ENCODE data around the gene SMIM20. TPM values are rescaled to one million over a fixed set of nuclear protein-coding genes. Genes with fewer than 3 reads are reported as not detected.

Gene SMIM20
- total and polyA plus RNA-seq, 4 donors: 11.1 to 25.0 (median 20.4) TPM

- Histone ChIP-seq H3K27ac (ENCODE audit: low read depth in 1 of 2, low read length in 2 of 2) (no peak overlapping the region), H3K27me3 (ENCODE audit: control insufficient read depth in 4 of 4, insufficient read depth in 4 of 4, low read length in 3 of 4) (peaks cover 0 to under 1% (median 0%) of the 10 kb centered on the region in 4 donors), H3K36me3 (ENCODE audit: control insufficient read depth in 4 of 4, insufficient read depth in 3 of 4, low read depth in 1 of 4, low read length in 3 of 4) (no peaks in the 10 kb centered on the region), H3K4me1 (ENCODE audit: control insufficient read depth in 4 of 4, insufficient read depth in 4 of 4, low read length in 3 of 4) (no peaks in the 10 kb centered on the region), H3K9me3 (ENCODE audit: control insufficient read depth in 4 of 4, low read length in 3 of 4) (no peaks in the 10 kb centered on the region), H3K9ac (ENCODE audit: low read depth in 1 of 2, low read length in 2 of 2) (no peak overlapping the region), H3K4me3 (ENCODE audit: low read depth in 1 of 3, low read length in 3 of 3) (no peak overlapping the region)
- 87% methylated on average over 3 of the region's 3 CpGs for WGBS
- DNase-seq (ENCODE audit: low spot score): no peak
- TF ChIP-seq, protein P1, sequence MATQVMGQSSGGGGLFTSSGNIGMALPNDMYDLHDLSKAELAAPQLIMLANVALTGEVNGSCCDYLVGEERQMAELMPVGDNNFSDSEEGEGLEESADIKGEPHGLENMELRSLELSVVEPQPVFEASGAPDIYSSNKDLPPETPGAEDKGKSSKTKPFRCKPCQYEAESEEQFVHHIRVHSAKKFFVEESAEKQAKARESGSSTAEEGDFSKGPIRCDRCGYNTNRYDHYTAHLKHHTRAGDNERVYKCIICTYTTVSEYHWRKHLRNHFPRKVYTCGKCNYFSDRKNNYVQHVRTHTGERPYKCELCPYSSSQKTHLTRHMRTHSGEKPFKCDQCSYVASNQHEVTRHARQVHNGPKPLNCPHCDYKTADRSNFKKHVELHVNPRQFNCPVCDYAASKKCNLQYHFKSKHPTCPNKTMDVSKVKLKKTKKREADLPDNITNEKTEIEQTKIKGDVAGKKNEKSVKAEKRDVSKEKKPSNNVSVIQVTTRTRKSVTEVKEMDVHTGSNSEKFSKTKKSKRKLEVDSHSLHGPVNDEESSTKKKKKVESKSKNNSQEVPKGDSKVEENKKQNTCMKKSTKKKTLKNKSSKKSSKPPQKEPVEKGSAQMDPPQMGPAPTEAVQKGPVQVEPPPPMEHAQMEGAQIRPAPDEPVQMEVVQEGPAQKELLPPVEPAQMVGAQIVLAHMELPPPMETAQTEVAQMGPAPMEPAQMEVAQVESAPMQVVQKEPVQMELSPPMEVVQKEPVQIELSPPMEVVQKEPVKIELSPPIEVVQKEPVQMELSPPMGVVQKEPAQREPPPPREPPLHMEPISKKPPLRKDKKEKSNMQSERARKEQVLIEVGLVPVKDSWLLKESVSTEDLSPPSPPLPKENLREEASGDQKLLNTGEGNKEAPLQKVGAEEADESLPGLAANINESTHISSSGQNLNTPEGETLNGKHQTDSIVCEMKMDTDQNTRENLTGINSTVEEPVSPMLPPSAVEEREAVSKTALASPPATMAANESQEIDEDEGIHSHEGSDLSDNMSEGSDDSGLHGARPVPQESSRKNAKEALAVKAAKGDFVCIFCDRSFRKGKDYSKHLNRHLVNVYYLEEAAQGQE (IDR thresholded peaks at IDR 0.05): no peak
- TF ChIP-seq, protein P2, sequence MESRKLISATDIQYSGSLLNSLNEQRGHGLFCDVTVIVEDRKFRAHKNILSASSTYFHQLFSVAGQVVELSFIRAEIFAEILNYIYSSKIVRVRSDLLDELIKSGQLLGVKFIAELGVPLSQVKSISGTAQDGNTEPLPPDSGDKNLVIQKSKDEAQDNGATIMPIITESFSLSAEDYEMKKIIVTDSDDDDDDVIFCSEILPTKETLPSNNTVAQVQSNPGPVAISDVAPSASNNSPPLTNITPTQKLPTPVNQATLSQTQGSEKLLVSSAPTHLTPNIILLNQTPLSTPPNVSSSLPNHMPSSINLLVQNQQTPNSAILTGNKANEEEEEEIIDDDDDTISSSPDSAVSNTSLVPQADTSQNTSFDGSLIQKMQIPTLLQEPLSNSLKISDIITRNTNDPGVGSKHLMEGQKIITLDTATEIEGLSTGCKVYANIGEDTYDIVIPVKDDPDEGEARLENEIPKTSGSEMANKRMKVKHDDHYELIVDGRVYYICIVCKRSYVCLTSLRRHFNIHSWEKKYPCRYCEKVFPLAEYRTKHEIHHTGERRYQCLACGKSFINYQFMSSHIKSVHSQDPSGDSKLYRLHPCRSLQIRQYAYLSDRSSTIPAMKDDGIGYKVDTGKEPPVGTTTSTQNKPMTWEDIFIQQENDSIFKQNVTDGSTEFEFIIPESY (IDR thresholded peaks at IDR 0.05): no peak
These were observed 27.6 kb downstream of the SMIM20 start for GRCh38 chr4:25941457-25942221.

DNA sequence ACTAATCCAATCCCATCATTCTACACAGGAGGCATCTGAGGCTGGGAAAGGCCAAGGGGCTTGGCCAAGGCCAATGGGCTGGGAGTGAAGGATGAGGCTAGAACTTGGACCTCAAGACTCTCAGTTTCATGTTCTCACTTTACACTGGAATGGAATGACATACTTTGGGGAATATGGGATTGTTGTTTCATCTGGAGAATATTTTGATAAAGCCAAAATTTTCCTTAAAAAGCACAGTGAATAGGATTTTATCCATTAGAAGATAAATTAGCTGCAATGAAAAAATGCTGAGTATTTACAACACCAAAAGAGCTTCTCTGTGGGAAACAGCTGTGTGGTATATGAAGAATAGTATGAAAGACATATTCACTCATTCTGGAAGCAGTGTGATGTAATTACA is 29.3 kb downstream of the SMIM20 start:
- Histone ChIP-seq H3K4me1 (ENCODE audit: control insufficient read depth in 4 of 4, insufficient read depth in 4 of 4, low read length in 3 of 4) (no peaks in the 10 kb centered on the region), H3K27ac (ENCODE audit: low read depth in 1 of 2, low read length in 2 of 2) (no peak overlapping the region), H3K4me3 (ENCODE audit: low read depth in 1 of 3, low read length in 3 of 3) (no peak overlapping the region), H3K9me3 (ENCODE audit: control insufficient read depth in 4 of 4, low read length in 3 of 4) (no peaks in the 10 kb centered on the region), H3K36me3 (ENCODE audit: control insufficient read depth in 4 of 4, insufficient read depth in 3 of 4, low read depth in 1 of 4, low read length in 3 of 4) (no peaks in the 10 kb centered on the region), H3K9ac (ENCODE audit: low read depth in 1 of 2, low read length in 2 of 2) (no peak overlapping the region), H3K27me3 (ENCODE audit: control insufficient read depth in 4 of 4, insufficient read depth in 4 of 4, low read length in 3 of 4) (no peaks in the 10 kb centered on the region)
- no peak for TF ChIP-seq FOXA2 (IDR thresholded peaks at IDR 0.05)
- TF ChIP-seq FOXA1 (IDR thresholded peaks at IDR 0.05): no peak
- no peak for TF ChIP-seq HNF4G (IDR thresholded peaks at IDR 0.05)
- no peak for TF ChIP-seq SP1 (IDR thresholded peaks at IDR 0.05)
- no peak for DNase-seq (ENCODE audit: low spot score)

DNA sequence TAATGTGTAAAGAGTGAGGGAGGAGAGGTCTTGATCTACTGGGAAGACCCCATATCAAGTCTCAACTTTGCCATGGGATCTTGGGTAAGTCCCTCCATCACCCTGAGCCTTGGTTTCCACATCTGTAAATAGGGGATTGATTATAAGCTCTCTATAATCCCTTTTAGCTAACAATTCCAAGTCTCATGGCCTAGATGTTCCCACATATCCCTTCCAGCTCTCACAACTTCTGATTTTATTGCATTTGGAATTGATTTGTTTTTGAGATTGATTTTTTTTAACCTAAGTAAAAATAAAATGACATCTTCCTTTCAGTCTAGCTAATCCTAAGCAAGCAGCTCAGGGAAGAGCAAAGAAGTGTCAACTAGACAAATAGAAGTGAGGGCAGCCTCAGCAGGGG is 29.8 kb downstream of the SMIM20 start:
- no peak overlapping the region for H3K9ac ChIP-seq (ENCODE audit: low read depth in 1 of 2, low read length in 2 of 2)
- no peak overlapping the region for H3K27ac ChIP-seq (ENCODE audit: low read depth in 1 of 2, low read length in 2 of 2)
- no peaks in the 10 kb centered on the region for H3K4me1 ChIP-seq (ENCODE audit: control insufficient read depth in 4 of 4, insufficient read depth in 4 of 4, low read length in 3 of 4)
- TF ChIP-seq JUND (IDR thresholded peaks at IDR 0.05) (no peak), SP1 (IDR thresholded peaks at IDR 0.05) (no peak), RAD21 (IDR thresholded peaks at IDR 0.05) (no peak), EGR1 (IDR thresholded peaks at IDR 0.05; ENCODE audit: low read depth in 2 of 2) (no peak), FOXA2 (IDR thresholded peaks at IDR 0.05) (no peak), MAX (IDR thresholded peaks at IDR 0.05) (no peak), NR2F2 (IDR thresholded peaks at IDR 0.05) (no peak), HNF4G (IDR thresholded peaks at IDR 0.05) (no peak)
- TF ChIP-seq, protein P3, sequence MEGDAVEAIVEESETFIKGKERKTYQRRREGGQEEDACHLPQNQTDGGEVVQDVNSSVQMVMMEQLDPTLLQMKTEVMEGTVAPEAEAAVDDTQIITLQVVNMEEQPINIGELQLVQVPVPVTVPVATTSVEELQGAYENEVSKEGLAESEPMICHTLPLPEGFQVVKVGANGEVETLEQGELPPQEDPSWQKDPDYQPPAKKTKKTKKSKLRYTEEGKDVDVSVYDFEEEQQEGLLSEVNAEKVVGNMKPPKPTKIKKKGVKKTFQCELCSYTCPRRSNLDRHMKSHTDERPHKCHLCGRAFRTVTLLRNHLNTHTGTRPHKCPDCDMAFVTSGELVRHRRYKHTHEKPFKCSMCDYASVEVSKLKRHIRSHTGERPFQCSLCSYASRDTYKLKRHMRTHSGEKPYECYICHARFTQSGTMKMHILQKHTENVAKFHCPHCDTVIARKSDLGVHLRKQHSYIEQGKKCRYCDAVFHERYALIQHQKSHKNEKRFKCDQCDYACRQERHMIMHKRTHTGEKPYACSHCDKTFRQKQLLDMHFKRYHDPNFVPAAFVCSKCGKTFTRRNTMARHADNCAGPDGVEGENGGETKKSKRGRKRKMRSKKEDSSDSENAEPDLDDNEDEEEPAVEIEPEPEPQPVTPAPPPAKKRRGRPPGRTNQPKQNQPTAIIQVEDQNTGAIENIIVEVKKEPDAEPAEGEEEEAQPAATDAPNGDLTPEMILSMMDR (IDR thresholded peaks at IDR 0.05; ENCODE audit: low read depth, low read length, missing input control): no peak
- H3K27me3 ChIP-seq (ENCODE audit: control insufficient read depth in 4 of 4, insufficient read depth in 4 of 4, low read length in 3 of 4): no peaks in the 10 kb centered on the region
- H3K36me3 ChIP-seq (ENCODE audit: control insufficient read depth in 4 of 4, insufficient read depth in 3 of 4, low read depth in 1 of 4, low read length in 3 of 4): no peaks in the 10 kb centered on the region
- no peak for DNase-seq (ENCODE audit: low spot score)
- no peaks in the 10 kb centered on the region for H3K9me3 ChIP-seq (ENCODE audit: control insufficient read depth in 4 of 4, low read length in 3 of 4)
- no peak overlapping the region for H3K4me3 ChIP-seq (ENCODE audit: low read depth in 1 of 3, low read length in 3 of 3)

Data from liver (tissue), 9 donors.